Measurements from ENCODE around the gene SNF8.
A peak's percentile ranks its signal among the peaks of the same experiment; 100 is the strongest.

Gene SNF8

GRCh38 chr17:48928876-48929811, 15.5 kb downstream of the SNF8 start:
- DNase-seq = no peak

GRCh38 chr17:48927978-48928745, 16.5 kb downstream of the SNF8 start:
- DNase-seq = no peak

GRCh38 chr17:48925991-48926342, 18.7 kb downstream of the SNF8 start:
- DNase-seq = no peak

GRCh38 chr17:48925251-48925990, 19.2 kb downstream of the SNF8 start:
- no peak for DNase-seq

GRCh38 chr17:48915459-48916282, 29.0 kb downstream of the SNF8 start:
- DNase-seq = peak; percentile 54 to 70

GRCh38 chr17:48912476-48912875, 32.2 kb downstream of the SNF8 start:
- DNase-seq = no peak

GRCh38 chr17:48910370-48910769, 34.3 kb downstream of the SNF8 start:
- DNase-seq = no peak

- DNase-seq = no peak
Observed at GRCh38 chr17:48909783-48910182, 34.9 kb downstream of the SNF8 start.

- peak; percentile 87 to 91 for DNase-seq
Observed at GRCh38 chr17:48908853-48909394, 35.7 kb downstream of the SNF8 start.

- DNase-seq = peak; percentile 93 to 94
Observed at GRCh38 chr17:48908047-48908843, 36.4 kb downstream of the SNF8 start, which contains the start of gene UBE2Z. Gene UBE2Z, plus strand, starts transcription at chr17:48908407. Its CDS starts 97 bp downstream, at chr17:48908504.

- DNase-seq = no peak
Observed at GRCh38 chr17:48907713-48908046, 37.0 kb downstream of the SNF8 start.

- no peak for DNase-seq
Observed at GRCh38 chr17:48905987-48906515, 38.6 kb downstream of the SNF8 start.

- no peak for DNase-seq
Observed at GRCh38 chr17:48904428-48904827, 40.2 kb downstream of the SNF8 start.

GRCh38 chr17:48903401-48903800, 41.2 kb downstream of the SNF8 start:
- no peak for DNase-seq

GRCh38 chr17:48901241-48901640, 43.4 kb downstream of the SNF8 start:
- DNase-seq = no peak

- no peak for DNase-seq
Observed at GRCh38 chr17:48894886-48895285, 49.8 kb downstream of the SNF8 start.

- no peak for DNase-seq
Observed at GRCh38 chr17:48893646-48894508, 50.8 kb downstream of the SNF8 start.

- peak in 1 of 2 donors; percentile 24 for DNase-seq
Observed at GRCh38 chr17:48892940-48893645, 51.5 kb downstream of the SNF8 start.

- no peak for DNase-seq
Observed at GRCh38 chr17:48890086-48890485, 54.6 kb downstream of the SNF8 start.
